ENCODE results near the gene PRSS56.

Gene PRSS56

GRCh38 chr2:232519581-232520438, at the start of gene PRSS56:
TSS of gene PRSS56 (plus strand) at chr2:232520388. CDS start at chr2:232520599, 211 bp downstream.
- no peak for DNase-seq

- DNase-seq = no peak
Observed at GRCh38 chr2:232473467-232473890, 46.7 kb upstream of the PRSS56 start.

- DNase-seq = no peak
Observed at GRCh38 chr2:232476045-232476444, 44.1 kb upstream of the PRSS56 start.

- no peak for DNase-seq
Observed at GRCh38 chr2:232476791-232477190, 43.4 kb upstream of the PRSS56 start.

GRCh38 chr2:232477751-232478510, 42.3 kb upstream of the PRSS56 start:
- DNase-seq = no peak

- DNase-seq = no peak
Observed at GRCh38 chr2:232478571-232479340, 41.4 kb upstream of the PRSS56 start.

GRCh38 chr2:232479341-232480200, 40.6 kb upstream of the PRSS56 start:
- DNase-seq = no peak

GRCh38 chr2:232480201-232481190, 39.7 kb upstream of the PRSS56 start:
- DNase-seq = no peak

GRCh38 chr2:232481322-232482140, 38.7 kb upstream of the PRSS56 start:
- no peak for DNase-seq

GRCh38 chr2:232482301-232483238, 37.6 kb upstream of the PRSS56 start:
- no peak for DNase-seq

GRCh38 chr2:232483311-232483922, 36.8 kb upstream of the PRSS56 start:
- DNase-seq = no peak

GRCh38 chr2:232483923-232484627, 36.1 kb upstream of the PRSS56 start:
- no peak for DNase-seq

- DNase-seq = no peak
Observed at GRCh38 chr2:232484628-232485347, 35.4 kb upstream of the PRSS56 start.

- DNase-seq = no peak
Observed at GRCh38 chr2:232485348-232485756, 34.8 kb upstream of the PRSS56 start.

GRCh38 chr2:232485757-232486557, 34.2 kb upstream of the PRSS56 start:
- no peak for DNase-seq
